ENCODE data around the gene ZNRD2.

DNA sequence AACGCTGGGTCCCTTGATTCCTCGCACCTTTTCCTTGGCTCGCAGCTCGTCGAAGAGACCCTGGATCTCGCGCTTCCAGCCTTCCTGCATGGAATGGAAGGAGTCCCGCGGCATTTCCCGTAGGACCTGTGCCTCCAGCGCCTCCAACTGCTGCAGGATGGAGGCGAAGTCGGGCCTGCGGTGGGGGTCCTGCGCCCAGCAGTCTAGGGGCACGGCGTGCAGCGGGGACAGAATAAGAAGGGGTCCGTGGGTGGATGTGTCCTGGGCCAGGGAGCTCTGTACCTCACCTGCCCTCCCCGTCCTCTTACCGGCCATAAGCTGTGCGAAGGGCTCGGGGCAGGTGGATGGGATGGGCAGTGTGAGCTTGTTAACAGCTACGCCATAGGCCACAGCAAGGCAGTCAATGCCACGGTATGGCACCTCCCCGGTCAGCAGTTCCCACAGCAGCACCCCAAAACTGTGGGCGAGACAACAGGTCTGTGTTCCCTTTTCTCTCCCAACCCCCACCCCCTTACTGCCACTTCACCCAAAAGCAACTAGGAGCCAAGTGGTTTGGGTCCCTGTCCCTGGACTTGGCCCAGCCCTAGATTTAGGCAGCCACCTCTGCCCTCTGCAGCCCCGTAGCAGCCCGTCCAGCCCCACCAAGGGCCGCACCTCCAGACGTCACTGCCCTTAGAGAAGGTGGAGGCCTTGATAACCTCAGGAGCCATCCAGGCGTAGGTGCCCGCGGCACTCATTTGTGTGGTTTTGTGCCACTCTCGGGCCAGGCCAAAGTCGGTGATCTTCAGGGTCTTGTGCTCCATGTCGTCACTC lies 37.5 kb downstream of the ZNRD2 start:
- TF ChIP-seq, protein P1, sequence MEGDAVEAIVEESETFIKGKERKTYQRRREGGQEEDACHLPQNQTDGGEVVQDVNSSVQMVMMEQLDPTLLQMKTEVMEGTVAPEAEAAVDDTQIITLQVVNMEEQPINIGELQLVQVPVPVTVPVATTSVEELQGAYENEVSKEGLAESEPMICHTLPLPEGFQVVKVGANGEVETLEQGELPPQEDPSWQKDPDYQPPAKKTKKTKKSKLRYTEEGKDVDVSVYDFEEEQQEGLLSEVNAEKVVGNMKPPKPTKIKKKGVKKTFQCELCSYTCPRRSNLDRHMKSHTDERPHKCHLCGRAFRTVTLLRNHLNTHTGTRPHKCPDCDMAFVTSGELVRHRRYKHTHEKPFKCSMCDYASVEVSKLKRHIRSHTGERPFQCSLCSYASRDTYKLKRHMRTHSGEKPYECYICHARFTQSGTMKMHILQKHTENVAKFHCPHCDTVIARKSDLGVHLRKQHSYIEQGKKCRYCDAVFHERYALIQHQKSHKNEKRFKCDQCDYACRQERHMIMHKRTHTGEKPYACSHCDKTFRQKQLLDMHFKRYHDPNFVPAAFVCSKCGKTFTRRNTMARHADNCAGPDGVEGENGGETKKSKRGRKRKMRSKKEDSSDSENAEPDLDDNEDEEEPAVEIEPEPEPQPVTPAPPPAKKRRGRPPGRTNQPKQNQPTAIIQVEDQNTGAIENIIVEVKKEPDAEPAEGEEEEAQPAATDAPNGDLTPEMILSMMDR (IDR thresholded peaks at IDR 0.05): no peak
- TF ChIP-seq POLR2A (IDR thresholded peaks at IDR 0.05): no peak
